ENCODE data around the gene LCK.

GRCh38 chr1:32305310-32305709 is 54.2 kb downstream of the LCK start:
- TF ChIP-seq PATZ1 (CRISPR knock-in tag; IDR thresholded peaks at IDR 0.05; ENCODE audit: borderline replicate concordance) (no peak), CREB5 (CRISPR knock-in tag; IDR thresholded peaks at IDR 0.05; ENCODE audit: low read depth) (no peak), ARNTL (CRISPR knock-in tag; IDR thresholded peaks at IDR 0.05; ENCODE audit: borderline replicate concordance, low read depth) (no peak), ZNF8 (CRISPR knock-in tag; IDR thresholded peaks at IDR 0.05) (no peak), ZFP30 (CRISPR knock-in tag; IDR thresholded peaks at IDR 0.05) (no peak), ISL1 (CRISPR knock-in tag; IDR thresholded peaks at IDR 0.05) (no peak), RARB (CRISPR knock-in tag; IDR thresholded peaks at IDR 0.05) (no peak), TSHZ2 (CRISPR knock-in tag; IDR thresholded peaks at IDR 0.05) (no peak)

Data from SK-N-SH treated with all-trans-retinoic acid at 6 μM for 48 hours (cell line).